ENCODE results near the gene ERBB4.

Gene ERBB4

DNA sequence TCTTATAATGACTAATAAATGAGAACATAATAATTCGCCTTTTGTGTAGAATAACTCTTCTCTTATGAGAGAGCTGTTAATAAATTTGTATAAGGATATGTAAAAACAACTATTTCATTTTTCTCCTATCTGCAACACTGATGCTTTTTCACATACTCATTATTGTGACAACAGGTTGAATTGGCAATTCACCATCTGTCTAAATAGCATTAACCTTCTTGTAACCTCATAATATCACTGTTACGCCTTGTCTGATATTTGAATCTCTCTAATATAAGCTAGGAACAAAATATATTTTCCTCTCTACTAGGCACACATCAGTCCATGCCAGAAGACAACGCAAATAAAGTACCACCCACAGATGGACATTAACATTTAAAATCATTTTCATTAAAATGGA lies 1043.3 kb downstream of the ERBB4 start:
- no peak for DNase-seq (ENCODE audit: low read depth in 3 of 3, low spot score in 1 of 3)

DNA sequence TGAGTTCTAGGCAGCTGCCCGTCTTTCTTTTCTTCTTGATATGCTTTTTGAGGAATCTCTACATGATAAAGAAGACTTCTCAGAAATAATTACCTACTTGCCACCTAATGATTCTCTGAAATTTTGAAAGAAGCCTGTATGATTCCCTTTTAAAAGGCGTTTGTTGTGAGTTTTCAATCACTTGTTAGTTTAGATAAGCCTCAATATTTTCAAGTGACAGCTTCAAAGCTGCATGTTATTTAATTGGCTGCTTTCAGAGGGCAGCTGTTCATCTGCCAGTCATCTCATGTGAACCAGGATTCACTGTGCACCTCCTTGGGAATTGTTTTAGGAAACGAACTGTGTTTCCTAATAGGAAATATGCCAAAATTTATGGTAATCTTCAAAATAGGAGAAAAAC lies 1044.1 kb downstream of the ERBB4 start:
- no peak for DNase-seq (ENCODE audit: low read depth in 3 of 3, low spot score in 1 of 3)

DNA sequence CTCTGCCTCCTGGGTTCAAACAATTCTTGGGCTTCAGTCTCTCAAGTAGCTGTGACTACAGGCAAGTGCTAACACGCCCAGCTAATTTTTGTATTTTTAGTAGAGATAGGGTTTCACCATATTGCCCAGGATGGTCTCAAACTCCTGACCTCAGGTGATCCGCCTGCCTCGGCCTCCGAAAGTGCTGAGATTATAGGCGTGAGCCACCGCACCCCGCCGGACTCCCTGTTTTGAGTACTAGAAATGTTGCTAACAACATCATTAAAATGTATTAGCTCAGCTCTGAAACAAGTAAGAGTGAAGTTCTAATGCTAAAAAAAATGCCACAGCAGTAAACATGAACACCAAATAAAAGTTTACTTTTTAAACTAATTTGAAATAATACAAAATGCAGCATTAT lies 1044.5 kb downstream of the ERBB4 start:
- no peak for DNase-seq (ENCODE audit: low read depth in 3 of 3, low spot score in 1 of 3)

DNA sequence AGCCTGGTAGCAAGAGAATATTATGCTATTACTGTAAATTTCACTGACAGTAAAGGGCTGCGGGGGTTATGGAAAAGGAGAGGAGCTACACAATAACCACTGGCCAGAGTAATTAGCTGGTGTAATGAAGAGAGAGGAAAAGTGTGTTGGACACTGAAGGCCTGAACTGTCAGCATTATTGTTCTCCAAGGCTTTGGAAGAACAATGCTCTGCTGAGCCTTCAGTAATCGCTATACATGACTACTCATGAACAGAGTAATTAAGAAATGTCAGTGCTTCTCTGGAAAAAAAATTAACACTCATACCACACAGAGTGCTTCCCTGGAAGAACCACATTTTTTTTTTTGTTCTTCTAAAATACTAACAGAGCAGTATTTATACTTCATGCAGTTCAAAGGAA lies 1050.9 kb downstream of the ERBB4 start:
- no peak for DNase-seq (ENCODE audit: low read depth in 3 of 3, low spot score in 1 of 3)

DNA sequence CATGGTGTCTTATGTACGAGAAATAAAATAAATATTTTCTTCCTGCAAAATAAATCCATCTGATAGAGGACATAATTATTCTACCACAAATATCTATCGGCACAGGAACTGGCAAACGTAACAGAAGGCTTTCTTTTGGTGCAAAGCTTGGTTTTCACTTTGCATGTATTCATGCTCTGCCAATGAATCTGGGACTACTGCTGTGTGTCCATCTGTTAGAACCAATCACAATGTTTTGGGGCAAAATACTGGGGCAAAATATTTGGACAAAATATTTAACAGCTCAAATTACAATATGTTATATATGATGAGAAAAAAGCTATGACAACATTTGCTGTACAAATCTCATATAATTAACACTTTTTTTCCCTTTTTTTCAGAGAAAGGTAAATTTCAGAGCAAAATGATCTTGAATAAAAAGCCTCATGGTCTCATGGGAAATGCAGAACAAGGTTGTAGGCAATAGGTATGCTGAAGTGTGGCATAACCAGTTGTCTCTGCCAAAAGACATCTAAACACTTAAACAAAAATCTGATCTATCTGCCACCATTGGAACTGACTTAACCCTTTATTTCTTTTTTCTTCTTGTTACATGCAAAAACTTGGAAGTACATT lies 1059.0 kb downstream of the ERBB4 start:
- DNase-seq (ENCODE audit: low read depth in 3 of 3, low spot score in 1 of 3): no peak

DNA sequence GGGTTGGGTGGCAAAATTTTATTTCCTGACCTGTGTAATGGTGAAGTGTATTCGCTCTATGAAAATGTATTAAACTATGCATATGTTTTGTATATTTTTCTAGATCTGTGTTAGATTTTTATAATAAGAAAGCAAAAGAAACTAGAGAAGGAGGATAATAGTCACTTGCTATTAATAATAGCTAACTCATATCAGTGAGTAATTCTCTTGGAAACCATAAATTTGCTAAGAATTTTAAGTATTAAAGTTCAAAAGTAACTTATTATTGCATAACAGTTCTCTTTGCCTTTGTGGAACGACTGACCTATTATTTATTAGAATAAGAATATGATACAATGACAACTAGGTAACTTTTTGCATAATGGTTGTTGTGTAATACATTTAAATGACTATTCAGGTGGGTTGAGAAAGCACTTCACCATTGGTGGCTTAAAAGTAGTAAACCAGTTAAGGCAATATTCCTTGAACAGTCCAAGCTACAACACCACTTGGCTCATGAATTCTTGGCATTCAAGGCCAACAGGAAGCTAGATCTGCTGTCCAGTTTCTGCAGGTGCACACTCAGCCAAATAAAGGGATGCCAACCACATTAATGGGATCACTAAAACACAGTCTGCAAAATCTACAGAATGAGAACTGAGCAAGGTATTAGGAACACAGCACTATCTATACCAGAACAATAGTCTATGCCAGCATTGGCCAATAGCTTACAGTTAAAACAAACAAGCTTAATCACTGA lies 1060.9 kb downstream of the ERBB4 start:
- no peak for DNase-seq (ENCODE audit: low read depth in 3 of 3, low spot score in 1 of 3)

DNA sequence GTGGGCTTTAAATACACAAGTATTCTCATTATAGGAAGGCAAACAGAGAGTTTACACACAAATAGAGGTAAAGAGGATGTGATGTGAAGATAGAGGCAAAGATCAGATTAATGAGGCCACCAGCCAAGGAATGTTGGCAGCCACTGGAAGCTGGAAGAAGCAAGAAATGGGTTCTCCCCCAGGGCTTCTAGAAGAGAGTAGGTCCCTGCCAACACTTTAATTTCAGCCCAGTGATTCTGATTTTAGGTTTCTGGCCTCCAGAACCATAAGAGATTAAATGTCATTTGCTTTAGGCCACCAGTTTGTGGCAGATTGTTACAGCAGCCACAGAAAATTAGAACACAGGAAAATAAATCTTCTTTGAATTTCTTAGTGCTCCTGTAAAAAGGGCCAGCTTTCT lies 1065.5 kb downstream of the ERBB4 start:
- DNase-seq (ENCODE audit: low read depth in 3 of 3, low spot score in 1 of 3): no peak

DNA sequence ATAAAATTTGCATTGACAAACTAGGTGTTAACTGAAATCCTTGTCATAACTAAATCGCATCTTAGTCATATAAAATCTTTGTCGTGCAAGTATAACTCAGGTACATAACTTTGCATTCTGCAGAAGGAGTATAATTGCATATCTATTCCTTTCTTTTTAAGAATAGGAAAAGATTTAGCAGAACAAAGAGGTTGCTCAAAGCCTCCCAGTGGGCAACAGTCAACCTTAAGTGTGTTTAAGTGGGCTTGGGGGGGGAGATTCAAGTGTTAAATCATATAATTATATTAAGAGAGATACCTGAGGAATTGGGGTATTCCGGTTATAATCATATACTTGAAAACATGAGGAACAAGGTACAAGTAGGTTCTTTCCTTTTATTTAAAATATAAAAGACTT lies 1068.9 kb downstream of the ERBB4 start:
- DNase-seq (ENCODE audit: low read depth in 3 of 3, low spot score in 1 of 3): no peak

DNA sequence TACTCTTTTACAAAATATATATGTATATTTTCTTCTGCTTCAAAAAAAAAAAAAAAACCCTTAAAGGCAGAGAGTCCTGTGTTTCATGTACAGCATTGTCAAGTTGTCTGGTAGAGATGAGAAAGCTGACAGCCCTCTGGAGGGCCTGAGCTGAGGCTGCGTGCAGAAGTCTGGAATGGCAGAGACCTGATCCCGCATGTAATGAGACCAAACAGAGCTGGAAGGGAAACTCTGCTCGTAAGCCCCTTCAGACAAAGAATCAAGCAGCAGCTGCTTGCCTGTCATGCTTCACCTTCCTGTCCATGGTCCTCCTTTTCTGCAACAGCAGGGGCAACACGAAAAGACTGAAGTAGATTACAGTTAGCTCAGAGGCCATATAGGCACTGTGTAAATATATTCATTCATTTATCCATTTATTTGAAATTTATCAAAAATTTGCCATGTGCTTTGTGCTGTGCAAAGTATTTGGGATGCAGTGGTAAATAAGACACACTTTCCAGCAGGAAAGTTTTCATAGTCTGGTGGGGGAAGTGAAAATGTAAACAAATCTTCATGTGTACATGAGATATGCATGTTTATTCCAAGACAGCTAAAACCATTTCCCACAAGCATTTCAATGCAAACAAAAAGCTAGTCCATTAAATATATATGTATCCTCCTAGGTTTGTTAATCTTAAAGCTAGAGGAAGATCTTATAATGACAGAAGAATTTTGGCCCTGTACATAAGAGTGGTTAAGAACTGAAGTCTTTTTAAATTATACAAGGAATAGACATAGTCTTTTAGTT lies 1069.5 kb downstream of the ERBB4 start:
- DNase-seq (ENCODE audit: low read depth in 3 of 3, low spot score in 1 of 3): no peak

DNA sequence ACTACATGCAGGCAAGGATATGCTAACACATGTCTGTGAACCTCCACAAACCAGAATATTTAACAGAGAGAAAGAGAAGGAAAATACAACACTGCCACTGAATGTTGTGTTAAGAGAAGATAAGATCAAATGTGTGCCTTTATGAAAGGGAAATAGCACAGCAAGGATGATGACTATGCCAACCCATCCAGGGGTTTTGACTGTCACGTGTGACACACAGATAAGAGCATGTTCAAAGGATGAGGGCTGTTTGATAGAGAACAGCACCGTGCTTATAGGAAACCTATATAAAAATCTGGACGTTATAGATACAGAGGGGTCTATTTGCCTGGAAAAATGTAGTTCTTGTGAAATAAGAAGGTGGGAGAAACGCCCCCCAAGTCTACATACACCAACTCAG lies 1070.4 kb downstream of the ERBB4 start:
- DNase-seq (ENCODE audit: low read depth in 3 of 3, low spot score in 1 of 3): no peak

DNA sequence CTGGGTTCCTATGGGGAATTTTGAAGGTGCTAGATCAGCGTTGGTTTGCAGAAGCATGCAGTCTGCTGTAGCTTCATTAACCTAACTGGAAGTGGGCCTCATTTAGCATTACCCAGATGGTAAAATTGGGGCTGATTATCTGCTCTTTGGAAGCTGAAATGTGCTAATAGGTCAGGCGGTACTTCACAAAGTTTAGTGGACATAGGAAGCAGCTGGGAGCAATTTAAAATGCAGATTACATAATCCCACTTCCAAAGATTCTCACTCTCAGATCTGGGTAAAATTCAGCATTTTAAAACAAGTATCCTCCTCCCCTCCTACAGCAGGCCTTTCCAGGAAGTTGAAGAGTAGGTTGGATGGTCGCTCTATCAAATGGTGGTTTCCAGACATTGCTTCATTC lies 1075.2 kb downstream of the ERBB4 start:
- no peak for DNase-seq (ENCODE audit: low read depth in 3 of 3, low spot score in 1 of 3)

DNA sequence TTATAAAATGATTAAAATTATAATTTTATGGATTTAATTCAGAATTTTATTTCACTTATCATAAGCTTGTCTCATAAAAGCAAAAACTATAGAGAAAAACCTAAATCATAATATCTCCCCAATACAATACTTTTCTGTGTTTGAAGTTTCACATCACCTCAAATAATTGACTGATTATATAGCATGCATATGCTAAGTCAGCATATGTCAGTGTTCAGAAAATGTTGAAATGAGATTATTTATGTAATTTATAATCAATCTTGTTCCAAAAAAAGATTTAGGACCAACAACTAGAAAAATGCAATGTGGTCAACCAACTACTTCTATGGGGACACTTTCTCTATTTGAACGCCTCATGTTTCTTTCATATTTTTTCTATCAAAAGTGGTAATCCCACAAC lies 1079.6 kb downstream of the ERBB4 start:
- DNase-seq (ENCODE audit: low read depth in 3 of 3, low spot score in 1 of 3): no peak

DNA sequence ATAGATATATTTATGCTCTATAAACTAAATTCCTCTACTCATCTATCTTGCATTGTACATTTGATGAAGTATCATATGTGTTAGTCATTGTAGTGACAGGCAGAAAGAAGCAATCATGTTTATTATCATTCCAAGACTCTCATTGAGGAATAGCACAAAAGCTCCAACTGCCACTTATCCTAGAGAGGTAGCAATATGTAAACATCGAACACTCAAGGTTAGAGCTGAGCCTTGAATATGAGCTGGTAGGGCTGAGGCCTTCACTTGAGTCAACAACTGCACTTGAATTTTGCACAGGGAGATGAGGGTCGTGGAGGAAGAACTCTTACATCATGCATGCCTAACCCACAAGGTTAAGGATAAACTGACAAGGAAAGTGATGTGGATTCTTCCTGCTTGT lies 1081.3 kb downstream of the ERBB4 start:
- DNase-seq (ENCODE audit: low read depth in 3 of 3, low spot score in 1 of 3): no peak

DNA sequence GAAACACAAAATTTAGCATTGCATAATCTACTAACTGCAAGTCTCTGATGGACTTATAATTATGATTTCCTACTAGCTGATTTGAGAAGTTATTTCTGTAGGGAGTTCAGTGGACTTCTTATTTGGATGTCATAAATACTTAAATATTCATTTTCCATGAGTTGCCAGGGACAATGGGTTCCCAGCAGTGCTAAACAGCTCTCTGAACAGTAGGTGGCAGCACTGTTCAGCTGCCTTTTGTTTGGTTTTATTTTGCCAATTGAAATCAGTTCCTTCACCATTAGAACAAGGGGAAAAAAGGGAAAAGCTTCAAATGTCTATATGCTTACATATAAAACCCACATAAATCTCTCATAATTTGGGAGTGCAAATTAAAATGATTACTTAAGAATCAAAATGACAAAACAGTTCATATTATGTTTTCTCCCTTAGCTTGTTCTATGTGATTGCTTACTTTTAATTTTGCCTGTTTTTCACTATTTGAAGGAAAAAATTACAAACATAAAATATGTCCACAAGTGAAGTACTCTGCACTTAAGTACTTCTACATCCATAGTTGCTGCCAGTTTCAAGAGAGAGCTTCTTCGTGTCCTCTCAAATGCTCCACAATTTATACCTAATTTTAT lies 1083.3 kb downstream of the ERBB4 start:
- DNase-seq (ENCODE audit: low read depth in 3 of 3, low spot score in 1 of 3): no peak

DNA sequence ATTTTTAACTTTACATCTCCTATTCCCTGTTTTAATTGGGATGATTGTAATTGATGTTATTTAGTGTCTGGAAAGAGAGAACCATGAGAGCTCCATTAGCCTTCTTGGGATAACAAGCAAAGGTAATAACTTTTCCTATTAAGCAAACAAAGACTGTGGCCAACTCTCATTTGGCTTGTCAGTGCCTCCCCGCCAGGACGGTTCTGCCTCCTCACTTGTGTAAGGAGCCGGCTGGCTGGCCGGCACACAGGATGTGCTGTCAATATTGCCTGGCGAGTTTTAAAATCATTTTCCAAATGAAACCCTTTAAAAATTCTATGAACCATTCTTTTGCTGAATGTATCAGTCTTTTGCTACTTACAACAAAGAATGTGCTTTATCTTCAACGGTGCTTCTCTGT lies 1083.9 kb downstream of the ERBB4 start:
- DNase-seq (ENCODE audit: low read depth in 3 of 3, low spot score in 1 of 3): no peak

DNA sequence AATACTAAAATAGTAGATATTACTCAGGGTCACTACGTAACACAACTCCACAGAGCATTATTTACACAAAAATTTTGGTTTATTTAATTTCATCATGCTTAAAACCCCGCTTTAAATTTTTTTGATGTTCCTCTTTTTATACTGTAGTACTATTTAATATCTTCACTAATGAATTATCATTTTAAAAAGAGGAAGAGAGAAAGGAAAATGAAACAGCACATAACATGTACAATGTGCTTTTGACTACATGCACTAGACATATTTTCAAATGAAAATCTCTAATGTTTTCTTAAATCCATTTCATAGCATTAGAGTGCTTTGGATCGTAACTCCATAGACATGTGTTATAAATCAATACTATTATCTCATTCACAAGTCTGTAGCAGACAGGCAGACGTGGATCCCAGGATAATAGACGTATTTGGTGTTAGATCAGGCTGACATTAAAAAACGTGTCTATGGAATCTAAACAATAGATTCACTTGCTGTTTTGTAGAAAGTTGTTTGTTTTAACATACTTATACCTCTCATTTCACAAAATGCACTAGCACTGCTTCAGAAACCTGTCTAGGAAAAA lies 1085.2 kb downstream of the ERBB4 start:
- no peak for DNase-seq (ENCODE audit: low read depth in 3 of 3, low spot score in 1 of 3)

DNA sequence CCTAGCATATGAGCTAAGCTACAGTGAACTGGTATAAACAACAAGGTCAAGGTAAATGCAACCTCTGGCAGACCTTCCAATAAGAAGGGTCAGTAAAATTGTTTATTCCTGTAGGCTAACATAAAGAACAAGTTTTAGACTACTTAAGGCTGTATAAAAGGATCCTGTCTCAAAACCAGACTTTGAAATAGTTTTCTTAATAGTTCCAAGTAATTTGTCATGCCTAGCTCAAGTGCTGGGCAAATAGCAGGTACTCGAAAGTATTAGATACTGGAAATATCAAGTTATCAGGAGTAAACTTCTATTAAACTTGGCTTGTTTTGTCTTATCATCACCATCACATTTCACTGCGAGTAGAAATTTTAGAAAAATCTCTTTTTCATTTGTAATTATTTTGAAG lies 1087.0 kb downstream of the ERBB4 start:
- no peak for DNase-seq (ENCODE audit: low read depth in 3 of 3, low spot score in 1 of 3)

DNA sequence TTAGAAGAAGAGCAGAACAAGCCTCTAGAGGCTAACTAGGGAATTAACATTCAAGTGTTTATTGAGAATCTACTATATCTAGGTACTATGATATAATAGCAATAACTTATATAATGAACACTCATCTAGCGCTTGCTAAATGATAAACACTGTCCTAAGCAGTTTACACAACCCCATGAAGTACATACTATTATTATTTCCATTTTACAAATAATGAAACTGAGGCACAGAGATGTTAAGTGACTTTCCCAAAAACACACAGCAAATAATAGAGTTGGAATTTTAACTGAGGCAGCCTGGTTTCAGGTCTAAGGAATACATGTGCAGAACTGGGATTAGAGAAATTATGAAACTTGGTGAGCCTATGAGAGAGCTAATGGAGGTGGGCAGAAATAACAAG lies 1088.8 kb downstream of the ERBB4 start:
- DNase-seq (ENCODE audit: low read depth in 3 of 3, low spot score in 1 of 3): no peak

DNA sequence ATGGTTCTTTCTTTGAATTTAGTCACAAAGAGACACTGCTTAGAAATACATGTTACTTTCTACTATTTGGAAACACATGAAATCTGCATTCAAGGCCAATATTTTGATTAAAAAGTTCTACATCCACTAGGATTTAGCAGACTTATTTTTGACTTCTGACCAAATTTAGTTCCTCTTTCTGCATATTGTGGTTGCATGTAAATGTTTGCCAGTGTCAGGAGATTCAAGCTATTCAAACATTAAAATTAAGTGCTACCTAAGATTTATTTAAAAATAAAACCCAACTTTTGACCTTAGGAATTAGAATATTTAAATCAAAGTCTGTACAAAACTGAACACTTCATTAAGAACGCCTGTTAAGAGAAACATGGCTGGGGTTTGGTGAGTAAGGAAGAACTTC lies 1091.1 kb downstream of the ERBB4 start:
- no peak for DNase-seq (ENCODE audit: low read depth in 3 of 3, low spot score in 1 of 3)

DNA sequence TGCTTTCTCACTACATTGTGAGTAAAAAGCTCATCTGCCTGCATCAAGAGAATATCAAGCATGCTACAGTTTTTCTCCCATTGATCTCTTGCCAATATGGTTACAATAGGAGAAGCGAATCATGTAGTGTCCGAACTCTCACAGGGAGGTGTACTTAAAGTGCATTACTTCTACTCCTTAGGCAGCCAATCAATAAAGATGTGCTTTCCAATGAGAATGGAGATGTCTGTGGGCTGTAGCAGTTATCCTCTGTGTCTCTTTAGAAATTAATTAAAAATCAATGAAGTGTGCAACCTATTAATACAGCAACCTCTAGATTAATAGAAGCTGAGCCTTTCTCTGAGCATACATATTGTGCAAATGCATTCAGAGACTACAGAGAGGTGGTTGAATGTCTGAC lies 1098.5 kb downstream of the ERBB4 start:
- DNase-seq (ENCODE audit: low read depth in 3 of 3, low spot score in 1 of 3): no peak

DNA sequence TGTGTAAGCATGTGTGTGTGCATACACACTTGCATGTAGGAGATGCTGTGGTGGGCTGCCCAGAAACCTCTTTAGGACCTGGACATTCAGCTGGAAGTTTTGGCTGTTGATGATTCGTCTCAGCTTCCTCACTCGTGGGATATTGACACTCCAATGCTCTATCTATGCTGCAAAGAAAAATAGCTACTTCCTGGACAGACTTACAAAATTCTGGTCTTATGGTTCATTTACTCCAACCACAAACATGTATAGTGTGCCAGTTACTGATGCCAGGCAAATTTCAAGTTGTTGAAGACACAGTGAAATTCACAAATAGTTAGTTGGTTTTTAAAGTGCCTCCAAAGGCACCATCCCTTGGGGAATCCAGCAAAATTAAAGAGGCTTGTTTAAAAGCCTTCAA lies 1099.6 kb downstream of the ERBB4 start:
- DNase-seq (ENCODE audit: low read depth in 3 of 3, low spot score in 1 of 3): no peak

DNA sequence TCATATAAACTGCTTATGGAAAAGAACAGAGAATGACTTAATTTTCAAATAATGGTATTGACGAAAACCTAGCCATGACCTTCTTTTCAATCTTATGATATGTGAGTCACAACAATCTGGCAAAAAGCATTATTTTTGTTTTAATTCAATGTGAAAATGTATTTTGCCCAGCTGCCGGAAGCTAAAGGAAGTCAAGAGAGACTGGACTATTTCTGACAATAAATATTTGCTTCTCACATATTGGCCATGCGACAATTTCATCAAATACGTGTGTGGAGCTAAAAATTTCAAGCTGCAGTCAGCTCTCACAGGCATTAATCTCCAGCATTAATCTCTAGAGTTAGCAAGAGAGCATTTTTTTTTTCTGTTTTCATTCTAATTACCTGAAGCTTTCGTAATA lies 1101.2 kb downstream of the ERBB4 start:
- DNase-seq (ENCODE audit: low read depth in 3 of 3, low spot score in 1 of 3): no peak

Measured in stimulated activated CD4-positive, alpha-beta T cell treated with anti-CD3 and anti-CD28 coated beads, TNF-alpha, amount 100 ng/mL, for 1 hour (primary cell).